ENCODE results near the gene PAX2. TPM values are rescaled to one million over a fixed set of nuclear protein-coding genes. Genes with fewer than 3 reads are reported as not detected.

The PAX2 gene
- total RNA-seq, 4 donors from 2014 or later: not detected

- TF ChIP-seq CTCF (IDR thresholded peaks at IDR 0.05) (no peak), POLR2A (IDR thresholded peaks at IDR 0.05; ENCODE audit: low read depth) (no peak), EP300 (IDR thresholded peaks at IDR 0.05) (no peak), POLR2AphosphoS5 (IDR thresholded peaks at IDR 0.05) (no peak)
- Histone ChIP-seq H3K4me1 (peaks cover 0 to 13% (median 13%) of the 10 kb centered on the region in 4 donors), H3K9me3 (no peaks in the 10 kb centered on the region), H3K27me3 (peaks cover 0 to 35% (median 0%) of the 10 kb centered on the region in 4 donors), H3K27ac (replicated peaks in 1 of 4) (no peak overlapping the region), H3K36me3 (no peaks in the 10 kb centered on the region), H3K4me3 (no peak overlapping the region)
- 74% methylated on average over 17 of the region's 18 CpGs for WGBS
- intact Hi-C loops (cut with DNase I): no loop called here
- no peak for DNase-seq (ENCODE audit: extremely low spot score)
These were observed 42.9 kb downstream of the PAX2 start for GRCh38 chr10:100788002-100788903.

DNA sequence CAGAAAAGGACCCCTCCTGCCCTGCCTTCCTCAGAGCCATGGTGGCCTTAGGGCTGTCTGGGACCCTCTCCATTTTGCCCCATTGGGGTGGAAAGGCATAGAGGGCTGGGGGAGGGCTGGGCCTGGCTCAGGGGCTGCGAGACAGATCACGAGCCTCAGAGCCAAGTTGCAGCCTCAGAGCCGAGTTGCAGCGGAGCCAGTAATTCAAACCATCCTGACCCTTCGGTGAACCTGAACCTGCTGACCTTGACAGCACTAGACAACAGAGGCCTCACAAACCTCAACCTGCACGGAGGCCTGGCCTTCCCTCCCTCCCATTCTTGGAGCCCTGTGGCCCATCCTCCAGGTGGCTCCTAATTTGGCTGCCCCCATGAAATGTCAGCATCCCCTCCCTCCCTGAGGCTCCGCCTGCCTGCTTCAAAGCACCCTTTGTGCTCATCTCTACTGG is 45.4 kb downstream of the PAX2 start:
- DNase-seq (ENCODE audit: extremely low spot score): no peak
- peaks cover 0 to 32% (median 0%) of the 10 kb centered on the region in 4 donors for H3K27me3 ChIP-seq
- no peak overlapping the region for H3K27ac ChIP-seq (replicated peaks in 1 of 4)
- no peaks in the 10 kb centered on the region for H3K9me3 ChIP-seq
- intact Hi-C loops (cut with DNase I): no loop called here
- peaks cover 0 to 13% (median 13%) of the 10 kb centered on the region in 4 donors for H3K4me1 ChIP-seq
- TF ChIP-seq POLR2AphosphoS5 (IDR thresholded peaks at IDR 0.05): no peak
- TF ChIP-seq EP300 (IDR thresholded peaks at IDR 0.05): no peak
- 31% methylated on average over 7 of the region's 7 CpGs for WGBS
- no peaks in the 10 kb centered on the region for H3K36me3 ChIP-seq
- no peak overlapping the region for H3K4me3 ChIP-seq

- intact Hi-C loops (cut with DNase I): no loop called here
- no peak for DNase-seq (ENCODE audit: extremely low spot score)
- 34% methylated on average over 8 of the region's 8 CpGs for WGBS
- Histone ChIP-seq H3K27me3 (peaks cover 0 to 29% (median 0%) of the 10 kb centered on the region in 4 donors), H3K4me1 (peaks cover 0 to 13% (median 13%) of the 10 kb centered on the region in 4 donors), H3K27ac (replicated peaks in 1 of 4) (no peak overlapping the region), H3K4me3 (no peak overlapping the region), H3K9me3 (no peaks in the 10 kb centered on the region), H3K36me3 (no peaks in the 10 kb centered on the region)
- no peak for TF ChIP-seq POLR2A (IDR thresholded peaks at IDR 0.05; ENCODE audit: low read depth)
These were observed 46.1 kb downstream of the PAX2 start for GRCh38 chr10:100791369-100792058.

GRCh38 chr10:100792574-100792973 is 47.2 kb downstream of the PAX2 start:
- peaks cover 0 to 27% (median 0%) of the 10 kb centered on the region in 4 donors for H3K27me3 ChIP-seq
- TF ChIP-seq POLR2A (IDR thresholded peaks at IDR 0.05; ENCODE audit: low read depth): no peak

DNA sequence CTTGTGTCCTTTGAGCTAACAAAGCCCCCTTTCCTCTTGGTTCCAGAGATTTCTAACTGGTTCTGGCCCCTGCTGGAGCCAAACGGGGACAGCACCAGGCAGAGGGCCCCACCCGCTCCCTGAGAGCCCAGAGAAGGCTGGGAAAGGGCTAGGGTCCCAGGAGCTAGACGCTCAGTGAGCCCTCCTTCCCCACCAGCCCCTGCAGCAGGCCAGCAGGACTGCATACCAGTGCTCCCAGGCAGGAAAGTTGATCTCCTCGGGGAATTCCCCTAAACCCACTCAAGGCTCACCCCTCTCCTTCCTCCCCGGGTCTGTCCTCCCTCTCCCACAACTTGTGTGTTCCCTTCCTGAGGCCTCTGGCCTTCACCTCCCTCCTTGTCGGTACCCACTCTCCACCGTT is 47.7 kb downstream of the PAX2 start:
- Histone ChIP-seq H3K36me3 (no peaks in the 10 kb centered on the region), H3K27ac (replicated peaks in 1 of 4) (no peak overlapping the region), H3K4me3 (no peak overlapping the region), H3K4me1 (peaks cover 0 to 13% (median 13%) of the 10 kb centered on the region in 4 donors), H3K27me3 (peaks cover 0 to 24% (median 0%) of the 10 kb centered on the region in 4 donors), H3K9me3 (no peaks in the 10 kb centered on the region)
- intact Hi-C loops (cut with DNase I): no loop called here
- no peak for DNase-seq (ENCODE audit: extremely low spot score)
- no peak for TF ChIP-seq CTCF (IDR thresholded peaks at IDR 0.05)
- TF ChIP-seq POLR2AphosphoS5 (IDR thresholded peaks at IDR 0.05): no peak
- no peak for TF ChIP-seq POLR2A (IDR thresholded peaks at IDR 0.05; ENCODE audit: low read depth)
- no peak for TF ChIP-seq EP300 (IDR thresholded peaks at IDR 0.05)
- 79% methylated on average over 7 of the region's 7 CpGs for WGBS

More at GRCh38 chr10:100792574-100792973, 47.2 kb downstream of the PAX2 start:
- no peak overlapping the region for H3K27ac ChIP-seq (replicated peaks in 1 of 4)
- H3K4me3 ChIP-seq: no peak overlapping the region
- DNase-seq (ENCODE audit: extremely low spot score): no peak
- intact Hi-C loops (cut with DNase I): no loop called here
- WGBS: 86% methylated on average over 8 of the region's 8 CpGs
- H3K4me1 ChIP-seq: peaks cover 0 to 13% (median 13%) of the 10 kb centered on the region in 4 donors
- H3K9me3 ChIP-seq: no peaks in the 10 kb centered on the region
- H3K36me3 ChIP-seq: no peaks in the 10 kb centered on the region

DNA sequence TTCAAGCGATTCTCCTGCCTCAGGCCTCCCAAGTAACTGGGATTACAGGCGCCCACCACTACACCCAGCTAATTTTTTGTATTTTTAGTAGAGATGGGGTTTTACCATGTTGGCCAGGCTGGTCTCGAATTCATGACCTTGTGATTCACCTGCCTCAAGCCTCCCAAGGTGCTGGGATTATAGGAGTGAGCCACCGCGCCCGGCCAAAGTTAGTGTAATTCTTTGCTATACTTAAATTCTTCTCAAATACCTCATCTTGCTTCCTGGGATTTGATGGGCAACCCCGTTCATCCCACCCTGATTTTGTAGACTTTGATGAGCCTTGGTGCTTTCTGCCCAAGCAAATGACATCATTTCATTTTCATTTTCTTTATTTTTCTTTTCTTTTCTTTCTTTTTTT is 54.5 kb downstream of the PAX2 start:
- Histone ChIP-seq H3K36me3 (no peaks in the 10 kb centered on the region), H3K27me3 (peaks cover 0 to 71% (median 0%) of the 10 kb centered on the region in 4 donors), H3K9me3 (no peaks in the 10 kb centered on the region), H3K4me3 (no peak overlapping the region), H3K4me1 (no peaks in the 10 kb centered on the region), H3K27ac (replicated peaks in 1 of 4) (no peak overlapping the region)
- intact Hi-C loops (cut with DNase I): no loop called here
- WGBS: 95% methylated on average over 7 of the region's 7 CpGs
- no peak for DNase-seq (ENCODE audit: extremely low spot score)
- TF ChIP-seq EP300 (IDR thresholded peaks at IDR 0.05) (no peak), CTCF (IDR thresholded peaks at IDR 0.05) (no peak), POLR2AphosphoS5 (IDR thresholded peaks at IDR 0.05) (no peak), POLR2A (IDR thresholded peaks at IDR 0.05; ENCODE audit: low read depth) (no peak)
